Activated effector memory CD4-positive, alpha-beta T cell treated with anti-CD3 and anti-CD28 coated beads, Interleukin-2, amount 50 U/mL, for 16 hours (primary cell): ENCODE results near the gene KIAA1755.

ENCODE experiments used
- DNase-seq: peaks from one replicate; pipeline ENCODE4 v3.0.0-alpha.2; 2020

KIAA1755 gene

GRCh38 chr20:38200646-38201045 lies 59.9 kb downstream of the KIAA1755 start:
- peak; percentile 45 for DNase-seq

- peak; percentile 34 for DNase-seq
Measured at GRCh38 chr20:38199501-38200390, 60.8 kb downstream of the KIAA1755 start.

GRCh38 chr20:38198238-38198861 lies 62.2 kb downstream of the KIAA1755 start:
- DNase-seq = peak; percentile 42

GRCh38 chr20:38197619-38198018 lies 62.9 kb downstream of the KIAA1755 start:
- DNase-seq = peak; percentile 4

- DNase-seq = peak; percentile 34
Measured at GRCh38 chr20:38197217-38197616, 63.3 kb downstream of the KIAA1755 start.

- peak; percentile 14 for DNase-seq
Measured at GRCh38 chr20:38196592-38196991, 63.9 kb downstream of the KIAA1755 start.

- DNase-seq = peak; percentile 25
Measured at GRCh38 chr20:38196076-38196475, 64.5 kb downstream of the KIAA1755 start.

GRCh38 chr20:38195521-38195920 lies 65.0 kb downstream of the KIAA1755 start:
- peak; percentile 28 for DNase-seq

- peak; percentile 9 for DNase-seq
Measured at GRCh38 chr20:38194971-38195504, 65.5 kb downstream of the KIAA1755 start.

GRCh38 chr20:38193586-38194105 lies 66.9 kb downstream of the KIAA1755 start:
- DNase-seq = peak; percentile 12

- peak; percentile 47 for DNase-seq
Measured at GRCh38 chr20:38192323-38192885, 68.1 kb downstream of the KIAA1755 start.

- DNase-seq = peak; percentile 28
Measured at GRCh38 chr20:38191654-38192053, 68.9 kb downstream of the KIAA1755 start.

- DNase-seq = peak; percentile 51
Measured at GRCh38 chr20:38190936-38191371, 69.6 kb downstream of the KIAA1755 start.

GRCh38 chr20:38190166-38190565 lies 70.4 kb downstream of the KIAA1755 start:
- peak; percentile 19 for DNase-seq

- peak; percentile 43 for DNase-seq
Measured at GRCh38 chr20:38187517-38187916, 73.0 kb downstream of the KIAA1755 start.

GRCh38 chr20:38186788-38187221 lies 73.7 kb downstream of the KIAA1755 start:
- no peak for DNase-seq

GRCh38 chr20:38184101-38184500 lies 76.4 kb downstream of the KIAA1755 start:
- DNase-seq = no peak

GRCh38 chr20:38181971-38182370 lies 78.6 kb downstream of the KIAA1755 start:
- peak; percentile 21 for DNase-seq

- DNase-seq = peak; percentile 48
Measured at GRCh38 chr20:38181207-38181801, 79.2 kb downstream of the KIAA1755 start.

- peak; percentile 6 for DNase-seq
Measured at GRCh38 chr20:38180781-38181180, 79.8 kb downstream of the KIAA1755 start.

GRCh38 chr20:38179846-38180245 lies 80.7 kb downstream of the KIAA1755 start:
- no peak for DNase-seq

GRCh38 chr20:38178581-38178980 lies 82.0 kb downstream of the KIAA1755 start:
- no peak for DNase-seq

GRCh38 chr20:38178065-38178491 lies 82.5 kb downstream of the KIAA1755 start:
- DNase-seq = no peak
